Activated T-helper 1 cell treated with anti-CD3 and anti-CD28 coated beads, Interleukin-2, amount 50 U/mL, for 16 hours (primary cell): ENCODE measurements around the gene MYBPC2.
"Not testable (repeated sequence)": the region's sequence is repeated elsewhere in the genome, so short reads cannot be mapped to it uniquely, and the experiment has no call there.

Source experiments
- DNase-seq, 2 donors: peaks; one replicate each; pipeline ENCODE4 v3.0.0-alpha.2; 2020; ENCODE audit warnings: low read depth in 1 of 2, low spot score in 1 of 2

Gene MYBPC2

GRCh38 chr19:50457300-50457699 is 24.6 kb downstream of the MYBPC2 start:
- DNase-seq: no peak

DNA sequence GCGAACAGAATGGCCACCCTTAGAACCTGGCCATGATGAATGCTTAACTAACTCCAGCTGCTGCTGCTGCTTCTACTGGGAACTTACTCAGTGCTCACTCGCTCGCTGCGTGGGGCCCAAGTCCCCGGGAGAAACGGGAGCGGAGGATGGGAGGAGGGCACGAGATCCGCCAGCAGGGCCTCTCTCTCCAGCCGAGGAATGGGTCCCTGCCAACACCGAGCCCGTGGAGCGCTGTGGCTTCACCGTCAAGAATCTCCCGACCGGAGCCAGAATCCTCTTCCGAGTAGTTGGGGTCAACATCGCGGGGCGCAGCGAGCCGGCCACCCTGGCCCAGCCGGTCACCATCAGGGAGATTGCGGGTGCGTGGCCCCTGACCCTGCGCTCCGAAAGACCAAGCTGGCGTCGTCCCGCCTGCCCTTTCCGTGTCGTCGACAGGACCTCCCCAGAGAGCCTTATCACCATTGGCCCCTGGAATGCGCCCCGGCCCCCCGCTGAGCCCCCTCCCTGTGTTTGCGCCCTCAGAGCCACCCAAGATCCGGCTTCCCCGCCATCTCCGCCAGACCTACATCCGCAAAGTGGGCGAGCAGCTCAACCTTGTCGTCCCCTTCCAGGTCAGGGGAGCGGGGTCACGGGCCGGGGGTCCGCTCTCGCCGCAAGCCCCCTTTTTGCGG is 25.8 kb downstream of the MYBPC2 start:
- DNase-seq: no peak

GRCh38 chr19:50459067-50459456 is 26.4 kb downstream of the MYBPC2 start:
- DNase-seq: no peak

GRCh38 chr19:50459638-50460037 is 26.9 kb downstream of the MYBPC2 start:
- no peak for DNase-seq

DNA sequence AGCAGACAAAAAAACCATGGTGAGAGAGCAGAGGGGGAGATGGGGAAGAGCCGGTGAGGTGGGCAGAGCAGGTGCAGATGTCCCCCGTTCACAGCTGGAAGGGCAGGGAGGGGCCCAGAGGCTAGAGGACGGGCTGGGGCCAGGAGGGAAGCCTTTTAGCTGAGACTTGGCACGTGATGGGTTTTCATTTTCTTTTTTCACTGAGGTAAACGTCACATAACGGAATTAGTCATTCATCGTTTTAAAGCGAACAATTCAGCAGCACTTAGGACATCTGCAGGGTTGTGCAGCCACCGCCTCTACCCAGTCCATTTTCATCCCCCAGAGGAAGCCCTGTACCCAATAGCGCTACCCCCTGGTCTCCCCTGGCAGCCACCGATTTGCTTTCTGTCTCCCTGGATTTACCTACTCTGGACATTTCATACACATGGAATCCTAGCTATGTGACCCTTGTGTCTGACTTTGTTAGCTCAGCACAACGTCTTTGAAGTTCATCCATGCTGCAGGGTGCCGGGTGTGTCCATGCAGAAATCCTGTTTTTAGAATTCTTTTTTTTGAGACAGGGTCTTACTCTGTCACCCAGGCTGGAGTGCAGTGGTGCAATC is 27.6 kb downstream of the MYBPC2 start:
- no peak for DNase-seq

- DNase-seq: peak in 1 of 2 donors; percentile 29
Measured at GRCh38 chr19:50461066-50461875, 28.6 kb downstream of the MYBPC2 start.

- DNase-seq: no peak
Measured at GRCh38 chr19:50462970-50463369, 30.3 kb downstream of the MYBPC2 start.

DNA sequence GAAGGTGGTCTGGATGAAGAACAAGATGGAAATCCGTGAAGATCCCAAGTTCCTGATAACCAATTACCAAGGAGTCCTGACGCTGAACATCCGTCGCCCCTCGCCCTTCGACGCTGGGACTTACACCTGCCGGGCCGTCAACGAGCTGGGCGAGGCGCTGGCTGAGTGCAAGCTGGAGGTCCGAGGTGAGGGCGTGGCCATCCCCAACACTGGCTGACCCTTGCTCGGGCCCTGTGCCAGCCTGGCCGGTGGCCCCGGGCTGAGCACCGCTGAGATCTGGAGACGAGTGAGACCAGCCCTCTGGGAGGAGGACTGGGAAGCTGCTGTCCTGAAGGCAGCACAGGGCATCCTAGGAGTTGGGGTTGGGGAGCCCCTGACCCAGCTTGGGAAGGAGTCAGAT is 31.7 kb downstream of the MYBPC2 start:
- no peak for DNase-seq

DNA sequence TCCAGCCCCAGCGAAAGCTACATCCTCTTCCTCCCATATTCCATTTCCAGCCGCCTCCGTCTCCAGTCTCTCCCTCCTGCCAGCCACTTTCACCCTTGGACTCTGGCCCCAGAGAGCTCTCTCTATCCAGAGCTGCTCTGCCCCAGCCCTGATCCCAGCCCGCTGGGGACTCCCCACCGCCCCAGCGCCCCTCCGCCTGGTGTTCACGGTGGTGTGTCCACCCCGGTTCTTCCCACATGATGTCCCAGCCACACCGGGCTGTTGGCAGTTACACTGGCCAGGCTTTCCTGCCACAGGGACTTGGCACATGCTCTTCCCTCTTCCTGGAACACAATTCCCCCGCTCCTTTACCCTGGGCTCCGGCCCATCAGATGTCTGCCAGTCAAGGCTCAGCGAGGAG is 32.3 kb downstream of the MYBPC2 start:
- no peak for DNase-seq

GRCh38 chr19:50465986-50466705 is 33.5 kb downstream of the MYBPC2 start:
- DNase-seq: no peak

DNA sequence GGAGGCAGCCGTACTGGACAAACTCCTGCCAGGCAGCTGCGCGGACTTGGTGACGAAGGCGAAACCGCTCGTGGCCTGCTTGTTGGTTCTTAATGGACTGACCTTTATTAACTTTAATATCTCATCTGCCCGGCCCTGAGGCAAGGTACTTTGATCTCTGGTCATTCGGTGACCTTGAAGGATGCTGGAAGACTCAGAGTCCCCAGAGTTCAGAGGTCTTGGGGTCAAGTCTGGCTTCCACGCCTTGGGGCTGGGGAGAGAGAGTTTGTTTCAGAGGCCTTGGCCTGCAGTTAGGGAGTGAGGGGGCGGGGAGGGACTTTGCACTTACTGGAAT is 34.0 kb downstream of the MYBPC2 start:
- DNase-seq: no peak

- DNase-seq: no peak
Measured at GRCh38 chr19:50467566-50467965, 34.9 kb downstream of the MYBPC2 start.

DNA sequence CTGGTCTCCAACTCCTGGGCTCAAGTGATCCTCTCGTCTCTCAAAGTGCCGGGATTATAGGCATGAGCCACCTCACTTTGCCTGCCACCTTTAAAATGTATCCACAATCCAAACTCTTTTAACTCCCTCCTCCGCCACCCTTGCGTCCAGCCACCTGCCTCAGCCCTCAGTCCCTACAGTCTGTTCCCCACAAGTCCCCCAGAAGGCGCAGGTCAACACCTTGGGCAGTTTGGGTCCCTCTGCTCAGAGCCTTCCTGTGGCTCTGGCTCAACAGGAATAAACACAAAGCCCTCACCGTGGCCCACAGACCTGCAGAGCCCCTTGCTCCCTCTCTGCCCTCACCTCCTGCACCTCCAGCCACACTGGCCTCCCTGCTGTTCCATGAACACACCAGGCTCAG is 36.1 kb downstream of the MYBPC2 start:
- no peak for DNase-seq

GRCh38 chr19:50473336-50473735 is 40.6 kb downstream of the MYBPC2 start:
- not testable (repeated sequence) for DNase-seq

- DNase-seq: no peak
Measured at GRCh38 chr19:50475101-50475568, 42.4 kb downstream of the MYBPC2 start.

- DNase-seq: no peak
Measured at GRCh38 chr19:50475736-50476223, 43.1 kb downstream of the MYBPC2 start.

- DNase-seq: peak; percentile 76 to 88
Measured at GRCh38 chr19:50476224-50476906, 43.7 kb downstream of the MYBPC2 start, which contains the start of the genes EMC10 and GARIN5A. TSS of gene EMC10 (plus strand) at chr19:50476507. CDS start at chr19:50476545, 38 bp downstream. TSS of gene GARIN5A (minus strand) at chr19:50476848. CDS start at chr19:50476388, 460 bp downstream.

GRCh38 chr19:50476907-50477238 is 44.2 kb downstream of the MYBPC2 start:
- no peak for DNase-seq

DNA sequence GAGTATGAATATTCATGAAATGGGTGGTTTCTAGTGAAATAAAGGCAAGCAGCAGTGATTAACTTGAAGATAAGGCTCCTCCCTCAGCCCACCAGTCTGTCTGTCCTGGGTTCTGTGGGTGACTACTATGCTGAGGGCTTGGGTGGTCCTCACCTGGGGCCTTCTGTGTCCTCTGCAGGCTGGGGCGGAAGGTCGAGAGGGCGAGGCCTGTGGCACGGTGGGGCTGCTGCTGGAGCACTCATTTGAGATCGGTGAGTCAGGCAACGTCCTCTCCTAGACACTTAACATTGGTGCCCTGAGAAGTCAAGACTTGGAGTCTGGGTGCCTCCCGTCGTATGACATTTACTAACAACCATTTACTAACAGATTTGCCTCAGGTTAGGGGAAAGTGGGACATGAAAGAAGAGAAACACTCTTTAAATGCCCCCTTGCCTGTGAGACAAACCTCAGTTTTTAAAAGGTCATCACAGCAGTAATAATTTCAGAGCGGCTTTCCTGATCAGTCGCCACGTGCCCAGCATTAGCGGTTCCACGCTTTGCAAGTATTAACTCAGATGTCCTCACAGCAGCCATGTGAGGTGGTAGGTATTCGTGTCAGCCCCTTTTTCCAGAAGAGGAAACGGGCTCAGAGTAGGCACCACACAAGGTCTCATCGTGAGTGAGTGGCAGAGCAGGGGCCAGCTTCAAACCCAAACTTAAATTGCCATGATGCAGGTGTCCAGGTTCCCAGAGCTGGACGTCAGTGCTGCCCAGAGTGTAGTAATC is 45.2 kb downstream of the MYBPC2 start:
- no peak for DNase-seq
